HepG2 (cell line): ENCODE measurements around the gene HOXD4.

Source experiments
- ARID2 ChIP-seq: sonication (generic); formaldehyde crosslinking; IDR thresholded peaks from 2 replicates; pipeline ENCODE4 v1.8.1; 2022; ENCODE audit warnings: mild to moderate bottlenecking, missing genetic modification reagents, borderline replicate concordance
- CEBPB ChIP-seq: IDR thresholded peaks from 2 replicates; pipeline ENCODE4 v1.6.1; 2011; ENCODE audit warnings: low read depth, low read length, improper control_type of control experiment, borderline replicate concordance
- DMAP1 ChIP-seq: IDR thresholded peaks from 2 replicates; pipeline ENCODE4 v1.6.1; 2016
- FOXK2 ChIP-seq: fragments of 450-650 bp; IDR thresholded peaks from 2 replicates; pipeline ENCODE4 v1.6.1; 2016
- LCORL ChIP-seq, 2 experiments: fragments of 450-650 bp in 1 of 2; sonication (generic) in 1 of 2; formaldehyde crosslinking in 1 of 2; IDR thresholded peaks; 2 replicates each; pipeline versions ENCODE4 v1.5.0 to v1.6.1; 2017 to 2020; ENCODE audit warnings: antibody characterized with exemption in 1 of 2, missing genetic modification reagents in 1 of 2
- REL ChIP-seq: sonication (generic); formaldehyde crosslinking; conservative IDR thresholded peaks from 2 replicates; pipeline ENCODE4 v1.8.0; 2022; ENCODE audit warnings: mild to moderate bottlenecking, missing genetic modification reagents, moderate library complexity
- SAFB2 ChIP-seq: sonication (generic); formaldehyde crosslinking; IDR thresholded peaks from 2 replicates; pipeline ENCODE4 v1.5.1; 2020; ENCODE audit warnings: missing genetic modification reagents, low read depth, mild to moderate bottlenecking, borderline replicate concordance
- TP53 ChIP-seq: sonication (generic); formaldehyde crosslinking; conservative IDR thresholded peaks from 2 replicates; pipeline ENCODE4 v1.4.0; 2020; ENCODE audit warnings: missing genetic modification reagents
- ZNF143 ChIP-seq: sonication (generic); formaldehyde crosslinking; IDR thresholded peaks from 2 replicates; pipeline ENCODE4 v1.4.0; 2020; ENCODE audit warnings: missing genetic modification reagents
- ZNF253 ChIP-seq: sonication (generic); formaldehyde crosslinking; IDR thresholded peaks from 2 replicates; pipeline ENCODE4 v1.8.0; 2022; ENCODE audit warnings: mild to moderate bottlenecking, missing genetic modification reagents, borderline replicate concordance
- ZNF775 ChIP-seq: sonication (generic); formaldehyde crosslinking; IDR thresholded peaks from 2 replicates; pipeline ENCODE4 v1.4.0; 2020; ENCODE audit warnings: missing genetic modification reagents, mild to moderate bottlenecking, moderate library complexity, borderline replicate concordance
- ZZZ3 ChIP-seq: sonication (generic); formaldehyde crosslinking; IDR thresholded peaks from 2 replicates; pipeline ENCODE4 v1.4.0; 2020; ENCODE audit warnings: missing genetic modification reagents, mild to moderate bottlenecking, borderline replicate concordance
- TF ChIP-seq, protein P1 (sequence below): sonication (generic); formaldehyde crosslinking; IDR thresholded peaks from 2 replicates; pipeline ENCODE4 v1.4.0; 2020; ENCODE audit warnings: missing genetic modification reagents
- TF ChIP-seq, protein P2 (sequence below): sonication (generic); formaldehyde crosslinking; IDR thresholded peaks from 2 replicates; pipeline ENCODE4 v1.4.0; 2020; ENCODE audit warnings: missing genetic modification reagents

DNA sequence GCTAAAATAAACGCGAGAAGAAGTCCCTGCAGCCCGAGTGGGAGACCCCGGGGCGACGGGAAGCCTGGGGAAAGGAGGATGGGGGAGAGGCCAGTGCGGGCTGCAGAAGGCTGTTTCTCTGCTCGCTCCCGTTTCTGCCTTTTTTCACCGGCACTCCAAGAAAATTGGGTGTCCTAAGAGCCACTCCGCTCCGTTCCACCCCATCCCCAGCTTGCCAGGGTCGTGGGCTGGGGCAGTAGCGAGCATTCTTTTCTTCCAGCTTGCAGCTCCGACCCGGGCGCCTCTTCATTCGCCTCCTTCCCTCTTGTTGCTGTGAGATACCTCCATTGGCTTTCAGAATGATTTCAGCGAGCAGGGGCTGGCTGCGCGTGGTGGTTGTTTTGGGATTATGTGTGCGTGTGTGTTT is 6.8 kb downstream of the HOXD4 start:
- TF ChIP-seq FOXK2 (no peak), ZNF775 (no peak), TP53 (CRISPR knock-in tag) (no peak), LCORL (IDR thresholded peaks at IDR 0.05) (no peak), LCORL (CRISPR knock-in tag; IDR thresholded peaks at IDR 0.05) (no peak), REL (CRISPR knock-in tag) (no peak), SAFB2 (CRISPR knock-in tag) (no peak), ZNF143 (CRISPR knock-in tag) (no peak), ARID2 (no peak), ZZZ3 (CRISPR knock-in tag) (no peak), ZNF253 (no peak), CEBPB (no peak), DMAP1 (CRISPR knock-in tag) (no peak)
- TF ChIP-seq, protein P1, sequence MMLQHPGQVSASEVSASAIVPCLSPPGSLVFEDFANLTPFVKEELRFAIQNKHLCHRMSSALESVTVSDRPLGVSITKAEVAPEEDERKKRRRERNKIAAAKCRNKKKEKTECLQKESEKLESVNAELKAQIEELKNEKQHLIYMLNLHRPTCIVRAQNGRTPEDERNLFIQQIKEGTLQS (CRISPR knock-in tag) = no peak
- TF ChIP-seq, protein P2, sequence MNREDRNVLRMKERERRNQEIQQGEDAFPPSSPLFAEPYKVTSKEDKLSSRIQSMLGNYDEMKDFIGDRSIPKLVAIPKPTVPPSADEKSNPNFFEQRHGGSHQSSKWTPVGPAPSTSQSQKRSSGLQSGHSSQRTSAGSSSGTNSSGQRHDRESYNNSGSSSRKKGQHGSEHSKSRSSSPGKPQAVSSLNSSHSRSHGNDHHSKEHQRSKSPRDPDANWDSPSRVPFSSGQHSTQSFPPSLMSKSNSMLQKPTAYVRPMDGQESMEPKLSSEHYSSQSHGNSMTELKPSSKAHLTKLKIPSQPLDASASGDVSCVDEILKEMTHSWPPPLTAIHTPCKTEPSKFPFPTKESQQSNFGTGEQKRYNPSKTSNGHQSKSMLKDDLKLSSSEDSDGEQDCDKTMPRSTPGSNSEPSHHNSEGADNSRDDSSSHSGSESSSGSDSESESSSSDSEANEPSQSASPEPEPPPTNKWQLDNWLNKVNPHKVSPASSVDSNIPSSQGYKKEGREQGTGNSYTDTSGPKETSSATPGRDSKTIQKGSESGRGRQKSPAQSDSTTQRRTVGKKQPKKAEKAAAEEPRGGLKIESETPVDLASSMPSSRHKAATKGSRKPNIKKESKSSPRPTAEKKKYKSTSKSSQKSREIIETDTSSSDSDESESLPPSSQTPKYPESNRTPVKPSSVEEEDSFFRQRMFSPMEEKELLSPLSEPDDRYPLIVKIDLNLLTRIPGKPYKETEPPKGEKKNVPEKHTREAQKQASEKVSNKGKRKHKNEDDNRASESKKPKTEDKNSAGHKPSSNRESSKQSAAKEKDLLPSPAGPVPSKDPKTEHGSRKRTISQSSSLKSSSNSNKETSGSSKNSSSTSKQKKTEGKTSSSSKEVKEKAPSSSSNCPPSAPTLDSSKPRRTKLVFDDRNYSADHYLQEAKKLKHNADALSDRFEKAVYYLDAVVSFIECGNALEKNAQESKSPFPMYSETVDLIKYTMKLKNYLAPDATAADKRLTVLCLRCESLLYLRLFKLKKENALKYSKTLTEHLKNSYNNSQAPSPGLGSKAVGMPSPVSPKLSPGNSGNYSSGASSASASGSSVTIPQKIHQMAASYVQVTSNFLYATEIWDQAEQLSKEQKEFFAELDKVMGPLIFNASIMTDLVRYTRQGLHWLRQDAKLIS = no peak
